T-helper 17 cell (primary cell): ENCODE results near the gene DMBT1. TPM values are rescaled to one million over a fixed set of nuclear protein-coding genes. Genes with fewer than 3 reads are reported as not detected.
A peak's percentile ranks its signal among the peaks of the same experiment; 100 is the strongest.

Experiments
- ATAC-seq: fragments of 150-1000 bp; cut with Tn5 transposase; 2 replicates; pipeline ENCODE4 v1.10.0; 2021; ENCODE audit warnings: mild to moderate bottlenecking, moderate library complexity
- DNase-seq, 3 donors: peaks; one replicate each; pipeline versions ENCODE4 v3.0.0 to v3.0.0-alpha.2; 2020 to 2021
- H3K9me3 ChIP-seq: one replicate; pipeline ENCODE4 v1.7.0; 2013; ENCODE audit warnings: low read length, mild to moderate bottlenecking; ENCODE audit not compliant: control insufficient read depth, poor library complexity, severe bottlenecking
- H3K27ac Mint-ChIP-seq: one replicate; pipeline ENCODE4 v1.8.0; 2022; ENCODE audit warnings: mild to moderate bottlenecking, moderate library complexity, mixed read lengths
- H3K27me3 Mint-ChIP-seq: one replicate; pipeline ENCODE4 v1.8.0; 2022; ENCODE audit warnings: mixed read lengths
- H3K36me3 Mint-ChIP-seq: one replicate; pipeline ENCODE4 v1.8.0; 2022; ENCODE audit warnings: low read depth, mixed read lengths
- H3K4me1 Mint-ChIP-seq: one replicate; pipeline ENCODE4 v1.8.0; 2022; ENCODE audit warnings: mild to moderate bottlenecking, mixed read lengths
- H3K4me3 Mint-ChIP-seq: one replicate; pipeline ENCODE4 v1.8.0; 2022; ENCODE audit warnings: mild to moderate bottlenecking, moderate library complexity, mixed read lengths
- total RNA-seq, 4 donors: library from RNA in 2 of 4; stranded (reverse) in 2 of 4; gene quantifications; one replicate each; pipeline ENCODE4 v1.2.3 and lab custom pipeline; 2022 to 2026

DMBT1 gene
- total RNA-seq, 2 donors from 2014 or later = not detected

GRCh38 chr10:122553341-122553740 lies 7.2 kb upstream of the DMBT1 start:
- Mint-ChIP-seq H3K27ac (no peak overlapping the region), H3K27me3 (no peaks in the 10 kb centered on the region), H3K4me3 (no peak overlapping the region), H3K36me3 (no peaks in the 10 kb centered on the region), H3K4me1 (peaks cover 25% of the 10 kb centered on the region)
- DNase-seq = no peak
- no peaks in the 10 kb centered on the region for H3K9me3 ChIP-seq
- ATAC-seq = no peak

GRCh38 chr10:122554131-122555036 lies 6.2 kb upstream of the DMBT1 start:
- ATAC-seq (no peak), DNase-seq (no peak)
- no peak overlapping the region for H3K27ac Mint-ChIP-seq
- no peaks in the 10 kb centered on the region for H3K27me3 Mint-ChIP-seq
- H3K9me3 ChIP-seq = no peaks in the 10 kb centered on the region
- no peaks in the 10 kb centered on the region for H3K36me3 Mint-ChIP-seq
- no peak overlapping the region for H3K4me3 Mint-ChIP-seq
- H3K4me1 Mint-ChIP-seq = peaks cover 36% of the 10 kb centered on the region

- ATAC-seq = no peak
- H3K4me1 Mint-ChIP-seq = peaks cover 38% of the 10 kb centered on the region
- H3K4me3 Mint-ChIP-seq = no peak overlapping the region
- no peaks in the 10 kb centered on the region for H3K9me3 ChIP-seq
- H3K36me3 Mint-ChIP-seq = no peaks in the 10 kb centered on the region
- H3K27me3 Mint-ChIP-seq = no peaks in the 10 kb centered on the region
- no peak for DNase-seq
- H3K27ac Mint-ChIP-seq = no peak overlapping the region
Observed at GRCh38 chr10:122555442-122555841, 5.1 kb upstream of the DMBT1 start.

GRCh38 chr10:122557516-122557915 lies 3.0 kb upstream of the DMBT1 start:
- ATAC-seq (no peak), DNase-seq (no peak)
- peaks cover 6% of the 10 kb centered on the region for H3K36me3 Mint-ChIP-seq
- no peaks in the 10 kb centered on the region for H3K9me3 ChIP-seq
- peaks cover 39% of the 10 kb centered on the region for H3K4me1 Mint-ChIP-seq
- H3K27me3 Mint-ChIP-seq = peaks cover 9% of the 10 kb centered on the region
- H3K4me3 Mint-ChIP-seq = no peak overlapping the region
- no peak overlapping the region for H3K27ac Mint-ChIP-seq

DNA sequence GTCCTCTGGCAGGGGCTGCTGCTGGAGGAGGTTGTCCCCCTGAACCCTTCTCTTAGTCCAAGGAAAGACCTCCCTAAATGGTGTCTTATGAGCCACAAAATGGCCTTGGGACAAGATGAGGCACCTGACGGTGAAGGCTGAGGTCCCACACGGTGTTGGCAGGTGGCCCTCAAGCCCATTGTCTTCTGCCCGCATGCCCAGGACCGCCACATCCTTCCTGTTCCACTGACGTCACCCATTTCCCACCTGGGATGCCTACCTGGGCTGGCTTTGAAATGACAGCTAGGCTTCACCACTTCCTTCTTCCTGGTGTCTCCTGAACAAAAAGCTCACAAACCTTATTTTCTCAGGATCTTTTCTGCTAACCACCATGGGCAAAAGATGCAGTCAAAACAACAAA lies 2.1 kb upstream of the DMBT1 start:
- no peak overlapping the region for H3K4me3 Mint-ChIP-seq
- ATAC-seq = peak; percentile 63
- H3K4me1 Mint-ChIP-seq = peaks cover 39% of the 10 kb centered on the region
- peaks cover 6% of the 10 kb centered on the region for H3K36me3 Mint-ChIP-seq
- H3K27me3 Mint-ChIP-seq = peaks cover 9% of the 10 kb centered on the region
- H3K27ac Mint-ChIP-seq = peak overlapping the region; percentile 39
- DNase-seq = no peak
- H3K9me3 ChIP-seq = no peaks in the 10 kb centered on the region

DNA sequence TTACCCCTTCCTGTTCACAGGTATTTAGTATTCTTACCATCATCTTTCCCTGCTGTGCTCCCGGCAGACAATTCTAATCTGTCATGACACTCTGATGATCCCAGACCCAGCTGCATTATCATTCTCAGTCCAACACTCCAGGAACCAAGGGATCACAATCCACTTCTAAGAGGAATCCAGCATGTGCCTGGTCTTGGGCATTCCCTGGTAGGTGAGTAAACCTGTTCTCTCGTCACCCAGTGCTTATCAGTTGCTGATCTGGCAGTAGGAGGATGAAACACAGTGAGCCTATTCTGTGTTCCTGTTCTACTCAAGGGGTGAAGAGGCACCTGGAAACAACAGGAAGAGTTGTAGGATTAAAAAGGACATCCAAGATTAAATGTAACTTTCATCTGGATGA lies 1.3 kb upstream of the DMBT1 start:
- peak; percentile 41 for ATAC-seq

GRCh38 chr10:122561212-122561611 lies 658 bp downstream of the DMBT1 start:
- peaks cover 6% of the 10 kb centered on the region for H3K36me3 Mint-ChIP-seq
- peaks cover 9% of the 10 kb centered on the region for H3K27me3 Mint-ChIP-seq
- no peaks in the 10 kb centered on the region for H3K9me3 ChIP-seq
- no peak overlapping the region for H3K27ac Mint-ChIP-seq
- ATAC-seq (no peak), DNase-seq (no peak)
- peaks cover 44% of the 10 kb centered on the region for H3K4me1 Mint-ChIP-seq
- H3K4me3 Mint-ChIP-seq = no peak overlapping the region

More for the DNA sequence above, 1.3 kb upstream of the DMBT1 start:
- peaks cover 9% of the 10 kb centered on the region for H3K27me3 Mint-ChIP-seq
- peaks cover 6% of the 10 kb centered on the region for H3K36me3 Mint-ChIP-seq
- peak overlapping the region; percentile 39 for H3K27ac Mint-ChIP-seq
- DNase-seq = no peak
- peak overlapping the region; percentile 4 for H3K4me3 Mint-ChIP-seq
- peaks cover 39% of the 10 kb centered on the region for H3K4me1 Mint-ChIP-seq
- no peaks in the 10 kb centered on the region for H3K9me3 ChIP-seq

DNA sequence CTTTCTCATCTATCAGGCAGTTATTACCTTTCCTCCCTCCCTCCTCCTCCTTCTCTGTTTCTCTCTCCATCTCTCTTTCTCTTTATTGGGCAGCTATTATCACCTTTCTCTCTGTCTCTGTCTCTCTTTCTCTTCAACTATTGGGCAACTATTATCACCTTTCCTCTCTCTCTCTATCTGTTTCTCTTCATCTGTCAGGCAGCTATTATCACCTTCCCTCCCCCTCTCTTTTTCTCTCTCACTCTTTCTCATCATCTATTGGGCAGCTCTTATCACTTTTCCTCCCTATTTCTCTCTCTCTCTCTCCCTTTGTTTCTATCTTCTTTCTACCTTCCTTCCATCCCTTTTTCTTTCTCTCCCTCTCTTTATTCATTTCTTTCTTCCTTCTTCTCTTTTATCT lies 1.2 kb downstream of the DMBT1 start:
- Mint-ChIP-seq H3K4me3 (no peak overlapping the region), H3K27me3 (peaks cover 9% of the 10 kb centered on the region), H3K36me3 (peaks cover 6% of the 10 kb centered on the region), H3K27ac (no peak overlapping the region), H3K4me1 (peaks cover 44% of the 10 kb centered on the region)
- DNase-seq (no peak), ATAC-seq (no peak)
- no peaks in the 10 kb centered on the region for H3K9me3 ChIP-seq

- H3K36me3 Mint-ChIP-seq = peaks cover 6% of the 10 kb centered on the region
- no peak for DNase-seq
- ATAC-seq = no peak
- peaks cover 31% of the 10 kb centered on the region for H3K27me3 Mint-ChIP-seq
- no peak overlapping the region for H3K4me3 Mint-ChIP-seq
- no peaks in the 10 kb centered on the region for H3K9me3 ChIP-seq
- H3K27ac Mint-ChIP-seq = no peak overlapping the region
- peaks cover 22% of the 10 kb centered on the region for H3K4me1 Mint-ChIP-seq
Observed at GRCh38 chr10:122564980-122565379, 4.4 kb downstream of the DMBT1 start.

DNA sequence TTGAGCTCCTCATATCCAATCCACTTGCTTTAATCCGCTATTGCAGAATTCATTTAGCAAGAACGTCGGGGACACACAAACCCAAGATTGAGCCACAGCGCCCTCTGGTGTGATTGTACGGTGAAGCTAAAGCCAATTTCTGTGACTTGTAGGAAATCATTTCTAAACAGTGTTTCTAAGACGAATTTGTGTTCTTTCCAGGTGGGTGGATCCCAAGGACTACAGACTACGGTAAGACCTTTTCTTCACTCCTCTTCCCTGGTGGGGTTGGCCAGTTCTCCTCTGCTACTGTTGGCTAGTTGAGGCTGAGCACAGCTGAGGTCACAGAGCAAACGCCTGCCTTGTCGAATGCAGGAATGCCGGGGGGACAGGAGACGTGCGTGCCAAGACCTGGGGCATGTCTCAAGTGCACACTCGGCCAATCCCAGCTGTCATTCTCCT lies 5.2 kb downstream of the DMBT1 start:
- peaks cover 39% of the 10 kb centered on the region for H3K27me3 Mint-ChIP-seq
- DNase-seq = peak; percentile 39 to 75 (median 46)
- peaks cover 20% of the 10 kb centered on the region for H3K4me1 Mint-ChIP-seq
- no peak overlapping the region for H3K27ac Mint-ChIP-seq
- no peak overlapping the region for H3K4me3 Mint-ChIP-seq
- peaks cover 6% of the 10 kb centered on the region for H3K36me3 Mint-ChIP-seq
- H3K9me3 ChIP-seq = no peaks in the 10 kb centered on the region
- ATAC-seq = peak; percentile 50

- H3K27ac Mint-ChIP-seq = no peak overlapping the region
- peaks cover 42% of the 10 kb centered on the region for H3K27me3 Mint-ChIP-seq
- no peak for DNase-seq
- no peaks in the 10 kb centered on the region for H3K9me3 ChIP-seq
- peaks cover 13% of the 10 kb centered on the region for H3K4me1 Mint-ChIP-seq
- ATAC-seq = no peak
- no peak overlapping the region for H3K4me3 Mint-ChIP-seq
- peaks cover 2% of the 10 kb centered on the region for H3K36me3 Mint-ChIP-seq
Observed at GRCh38 chr10:122566632-122567031, 6.1 kb downstream of the DMBT1 start.

DNA sequence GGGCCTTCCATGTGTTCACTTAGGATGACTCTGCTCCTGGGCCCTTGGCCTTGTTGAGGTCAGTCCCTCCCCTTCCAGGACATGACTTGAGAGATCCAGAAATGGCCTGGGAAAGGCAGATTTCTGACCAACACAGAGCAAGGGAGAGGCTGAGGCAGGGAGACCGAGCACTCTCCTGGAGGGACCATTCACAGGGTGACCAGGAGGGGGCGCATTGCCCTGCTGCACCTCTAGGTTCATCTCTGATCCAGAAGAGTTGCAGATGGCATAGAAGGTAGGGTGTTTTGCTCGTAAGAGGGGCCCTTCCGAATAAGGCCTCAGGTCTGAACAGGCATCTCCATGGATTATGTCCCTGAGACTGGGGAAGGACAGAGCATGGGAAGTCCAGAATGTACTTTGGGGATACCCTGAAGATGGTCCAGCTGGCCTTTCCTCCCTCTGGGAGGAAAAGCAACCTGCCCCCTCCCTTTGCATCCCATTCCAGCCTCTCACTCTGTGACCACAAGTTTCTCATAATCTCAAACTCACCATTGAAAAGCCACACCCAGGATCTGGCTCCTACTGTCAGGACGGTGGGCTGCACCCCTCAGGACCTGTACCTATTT lies 6.6 kb downstream of the DMBT1 start:
- Mint-ChIP-seq H3K4me3 (no peak overlapping the region), H3K36me3 (no peaks in the 10 kb centered on the region), H3K27ac (no peak overlapping the region), H3K4me1 (peaks cover 8% of the 10 kb centered on the region), H3K27me3 (peaks cover 42% of the 10 kb centered on the region)
- no peak for ATAC-seq
- no peaks in the 10 kb centered on the region for H3K9me3 ChIP-seq
- peak in 1 of 3 donors; percentile 22 for DNase-seq

GRCh38 chr10:122568551-122568950 lies 8.0 kb downstream of the DMBT1 start:
- peaks cover 53% of the 10 kb centered on the region for H3K27me3 Mint-ChIP-seq
- H3K27ac Mint-ChIP-seq = no peak overlapping the region
- H3K4me3 Mint-ChIP-seq = no peak overlapping the region
- H3K36me3 Mint-ChIP-seq = no peaks in the 10 kb centered on the region
- H3K4me1 Mint-ChIP-seq = peaks cover 8% of the 10 kb centered on the region
- H3K9me3 ChIP-seq = no peaks in the 10 kb centered on the region
- DNase-seq (no peak), ATAC-seq (no peak)
